GM12892 (cell line): ENCODE results near the gene PEAR1.

Source experiments
- POLR2A ChIP-seq: IDR thresholded peaks from 2 replicates; pipeline ENCODE4 v1.6.1; 2011; ENCODE audit warnings: low read depth, low read length, control low read depth
- POLR2AphosphoS5 ChIP-seq: IDR thresholded peaks from 2 replicates; pipeline ENCODE4 v1.6.1; 2011; ENCODE audit warnings: low read depth, low read length, control low read depth
- TAF1 ChIP-seq: IDR thresholded peaks from 2 replicates; pipeline ENCODE4 v1.6.1; 2011; ENCODE audit warnings: low read depth, mild to moderate bottlenecking, control low read depth, low read length, borderline replicate concordance

DNA sequence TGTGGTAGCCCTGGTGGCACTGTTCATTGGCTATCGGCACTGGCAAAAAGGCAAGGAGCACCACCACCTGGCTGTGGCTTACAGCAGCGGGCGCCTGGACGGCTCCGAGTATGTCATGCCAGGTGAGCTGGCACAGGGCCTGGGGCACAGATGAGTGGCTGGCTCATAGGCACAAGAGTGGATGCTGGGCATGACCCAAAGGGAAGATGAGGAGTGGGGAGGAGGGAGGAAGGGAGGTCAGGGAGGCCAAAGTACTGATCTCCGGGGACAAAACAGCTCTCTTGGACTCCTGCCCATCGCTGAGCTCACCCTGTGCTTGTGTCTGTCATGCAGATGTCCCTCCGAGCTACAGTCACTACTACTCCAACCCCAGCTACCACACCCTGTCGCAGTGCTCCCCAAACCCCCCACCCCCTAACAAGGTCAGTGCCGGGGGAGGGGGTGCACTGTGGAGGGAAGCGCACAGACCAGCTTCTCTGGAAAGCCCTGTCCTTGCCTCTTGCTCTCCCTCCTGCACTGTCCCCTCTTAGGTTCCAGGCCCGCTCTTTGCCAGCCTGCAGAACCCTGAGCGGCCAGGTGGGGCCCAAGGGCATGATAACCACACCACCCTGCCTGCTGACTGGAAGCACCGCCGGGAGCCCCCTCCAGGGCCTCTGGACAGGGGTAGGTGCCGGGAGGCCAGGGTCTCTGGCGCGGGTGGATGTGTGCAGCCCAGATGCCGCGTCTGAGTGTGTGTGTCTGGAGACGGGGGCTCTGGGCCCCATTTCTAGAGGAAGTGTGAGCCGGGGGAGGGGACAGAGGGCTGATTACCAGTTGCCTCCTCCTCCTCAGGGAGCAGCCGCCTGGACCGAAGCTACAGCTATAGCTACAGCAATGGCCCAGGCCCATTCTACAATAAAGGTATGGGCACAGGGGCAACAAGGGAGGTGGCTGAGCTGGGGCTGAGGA, 19.6 kb downstream of the PEAR1 start:
- no peak for TF ChIP-seq POLR2A
- TF ChIP-seq TAF1: no peak
- no peak for TF ChIP-seq POLR2AphosphoS5
